Measurements from ENCODE around the gene IRAK2. TPM values are rescaled to one million over a fixed set of nuclear protein-coding genes. Genes with fewer than 3 reads are reported as not detected.

The IRAK2 gene
- total and polyA plus RNA-seq, 12 donors: 2.1 to 8.7 (median 4.9) TPM

DNA sequence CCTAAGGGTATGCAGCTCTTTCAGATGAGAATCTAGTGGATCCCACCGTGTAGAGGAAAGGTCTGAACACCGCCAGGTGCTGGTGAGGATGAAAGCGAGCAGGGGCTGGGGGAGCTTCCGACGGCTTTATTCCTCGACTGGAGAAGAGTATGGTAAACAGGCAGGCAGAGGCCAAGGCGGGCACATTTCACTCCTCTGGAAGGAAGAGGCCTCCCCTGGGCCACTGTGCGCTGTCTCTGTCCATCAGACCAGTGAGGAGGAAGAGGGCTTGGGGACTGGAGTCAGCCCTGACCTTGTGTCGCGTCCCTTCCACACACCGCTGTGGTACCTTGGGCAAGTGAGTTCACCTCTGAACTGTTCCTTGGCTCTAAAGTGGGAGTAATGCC, 123.8 kb downstream of the IRAK2 start:
- H3K27ac ChIP-seq: no peak overlapping the region
- 83 to 96% (median 86%) methylated on average over 3 to 11 of the region's 11 CpGs for WGBS, 4 donors
- peaks cover 0 to 25% of the 10 kb centered on the region in 2 donors for H3K36me3 ChIP-seq (replicated peaks in 1 of 2)
- no peak for DNase-seq
- peaks cover 0 to 4% of the 10 kb centered on the region in 2 donors for H3K4me1 ChIP-seq (replicated peaks in 1 of 2)
- no peaks in the 10 kb centered on the region for H3K9me3 ChIP-seq (replicated peaks in 1 of 3)
- TF ChIP-seq, protein P1, sequence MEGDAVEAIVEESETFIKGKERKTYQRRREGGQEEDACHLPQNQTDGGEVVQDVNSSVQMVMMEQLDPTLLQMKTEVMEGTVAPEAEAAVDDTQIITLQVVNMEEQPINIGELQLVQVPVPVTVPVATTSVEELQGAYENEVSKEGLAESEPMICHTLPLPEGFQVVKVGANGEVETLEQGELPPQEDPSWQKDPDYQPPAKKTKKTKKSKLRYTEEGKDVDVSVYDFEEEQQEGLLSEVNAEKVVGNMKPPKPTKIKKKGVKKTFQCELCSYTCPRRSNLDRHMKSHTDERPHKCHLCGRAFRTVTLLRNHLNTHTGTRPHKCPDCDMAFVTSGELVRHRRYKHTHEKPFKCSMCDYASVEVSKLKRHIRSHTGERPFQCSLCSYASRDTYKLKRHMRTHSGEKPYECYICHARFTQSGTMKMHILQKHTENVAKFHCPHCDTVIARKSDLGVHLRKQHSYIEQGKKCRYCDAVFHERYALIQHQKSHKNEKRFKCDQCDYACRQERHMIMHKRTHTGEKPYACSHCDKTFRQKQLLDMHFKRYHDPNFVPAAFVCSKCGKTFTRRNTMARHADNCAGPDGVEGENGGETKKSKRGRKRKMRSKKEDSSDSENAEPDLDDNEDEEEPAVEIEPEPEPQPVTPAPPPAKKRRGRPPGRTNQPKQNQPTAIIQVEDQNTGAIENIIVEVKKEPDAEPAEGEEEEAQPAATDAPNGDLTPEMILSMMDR (IDR thresholded peaks at IDR 0.05): no peak
- TF ChIP-seq POLR2A (IDR thresholded peaks at IDR 0.05): no peak
- no peak overlapping the region for H3K4me3 ChIP-seq
- no peaks in the 10 kb centered on the region for H3K27me3 ChIP-seq
- intact Hi-C loops (cut with DNase I): no loop called here

DNA sequence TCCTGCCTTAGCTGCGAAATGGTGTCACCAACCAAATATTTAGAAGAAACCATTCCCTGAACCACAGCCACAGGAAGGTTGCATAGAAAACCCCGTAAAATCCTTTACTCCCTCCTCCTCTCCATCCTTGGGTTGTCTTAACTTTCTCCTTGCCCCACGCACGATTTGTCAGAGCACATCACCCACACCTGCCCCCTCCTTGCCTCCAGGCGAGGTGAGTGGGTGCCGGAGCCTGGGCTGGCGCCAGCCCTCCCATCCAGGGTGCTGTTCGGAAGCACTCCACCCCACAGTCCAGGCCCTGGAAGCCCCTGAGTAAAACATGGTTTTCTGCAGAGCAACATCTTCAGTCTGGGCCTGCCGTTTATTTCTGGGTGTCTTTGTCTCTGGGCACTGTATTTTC, 124.4 kb downstream of the IRAK2 start:
- TF ChIP-seq, protein P1 (IDR thresholded peaks at IDR 0.05): no peak
- no peak for TF ChIP-seq POLR2A (IDR thresholded peaks at IDR 0.05)
- intact Hi-C loops (cut with DNase I): no loop called here

DNA sequence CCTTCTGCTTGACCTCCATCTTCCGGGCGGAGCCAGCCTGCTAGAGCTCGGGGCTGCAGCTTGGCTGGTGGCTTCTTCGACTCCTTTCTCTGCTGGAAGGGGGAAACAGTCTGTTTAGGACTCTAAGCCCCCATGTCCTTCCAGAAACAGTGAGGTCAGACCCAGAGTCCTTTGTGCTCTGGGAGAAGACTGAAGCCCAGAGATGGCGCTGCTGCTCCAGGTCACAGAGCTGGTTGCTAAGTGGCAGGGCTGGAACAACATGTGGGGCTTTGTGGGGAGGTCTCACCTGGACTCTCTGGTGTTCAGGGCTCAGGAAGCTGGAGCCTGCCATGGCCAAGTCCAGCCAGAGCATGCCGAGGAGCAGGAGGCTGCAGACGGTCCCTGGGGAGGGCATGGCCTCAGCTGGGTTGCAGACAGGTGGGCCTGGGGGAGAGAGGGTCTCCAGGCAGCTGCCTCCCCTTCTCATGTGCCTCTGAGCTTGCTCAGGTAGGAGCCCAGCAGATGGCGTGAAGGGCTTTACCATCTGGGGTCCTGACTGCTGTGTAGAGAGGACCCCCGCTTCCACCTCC, 125.2 kb downstream of the IRAK2 start:
- TF ChIP-seq, protein P1 (IDR thresholded peaks at IDR 0.05): no peak
- no peak for TF ChIP-seq POLR2A (IDR thresholded peaks at IDR 0.05)
- H3K4me1 ChIP-seq (replicated peaks in 1 of 2): peaks cover 0 to 4% of the 10 kb centered on the region in 2 donors
- peaks cover 0 to 22% of the 10 kb centered on the region in 2 donors for H3K36me3 ChIP-seq (replicated peaks in 1 of 2)
- H3K27me3 ChIP-seq: no peaks in the 10 kb centered on the region
- H3K9me3 ChIP-seq (replicated peaks in 1 of 3): no peaks in the 10 kb centered on the region
- no peak overlapping the region for H3K4me3 ChIP-seq
- 88 to 93% (median 91%) methylated on average over 5 to 9 of the region's 9 CpGs for WGBS, 4 donors
- H3K27ac ChIP-seq: no peak overlapping the region
- no peak for DNase-seq
- intact Hi-C loops (cut with DNase I): no loop called here

More for the DNA sequence above, 124.4 kb downstream of the IRAK2 start:
- 86 to 92% (median 89%) methylated on average over 7 to 9 of the region's 9 CpGs for WGBS, 4 donors
- no peak overlapping the region for H3K4me3 ChIP-seq
- peaks cover 0 to 4% of the 10 kb centered on the region in 2 donors for H3K4me1 ChIP-seq (replicated peaks in 1 of 2)
- no peaks in the 10 kb centered on the region for H3K27me3 ChIP-seq
- no peak for DNase-seq
- H3K27ac ChIP-seq: no peak overlapping the region
- no peaks in the 10 kb centered on the region for H3K9me3 ChIP-seq (replicated peaks in 1 of 3)
- H3K36me3 ChIP-seq (replicated peaks in 1 of 2): peaks cover 0 to 22% of the 10 kb centered on the region in 2 donors

DNA sequence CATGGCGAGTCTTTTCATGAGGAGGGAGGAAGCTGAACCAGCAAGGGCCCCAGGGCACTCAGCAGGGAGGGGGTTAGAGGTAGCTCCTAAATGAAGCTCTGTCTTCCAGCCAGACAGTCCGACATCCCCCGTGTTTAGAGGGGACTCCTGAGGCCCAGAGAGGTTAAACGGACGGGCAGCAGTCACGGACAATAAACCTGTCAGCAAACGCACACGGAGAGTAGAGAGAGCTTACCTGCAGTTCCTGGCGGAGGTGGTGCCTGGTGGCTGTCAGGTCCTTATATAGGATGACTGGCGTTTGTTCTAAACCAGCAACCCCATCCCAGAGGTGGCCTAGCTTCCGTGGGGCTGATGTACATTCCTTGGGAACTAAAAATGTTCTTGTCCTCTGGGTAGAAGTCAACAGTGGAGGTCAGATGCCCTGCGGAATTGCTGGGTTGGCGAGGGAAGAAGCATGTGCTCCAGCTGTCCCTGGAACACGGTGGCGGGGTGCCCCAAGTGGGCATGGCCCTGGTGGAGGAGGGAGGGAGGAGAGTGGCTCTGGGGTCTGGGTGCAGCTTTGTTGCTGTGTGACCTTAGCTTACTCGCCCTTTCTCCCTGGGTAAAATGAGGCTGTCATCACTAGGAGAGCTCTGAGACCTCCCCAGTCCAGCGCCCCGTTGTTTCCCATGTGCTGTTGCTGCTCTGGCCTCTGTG, 125.9 kb downstream of the IRAK2 start:
- no peak for TF ChIP-seq POLR2A (IDR thresholded peaks at IDR 0.05)
- TF ChIP-seq, protein P1 (IDR thresholded peaks at IDR 0.05): no peak
- peaks cover 0 to 17% of the 10 kb centered on the region in 2 donors for H3K36me3 ChIP-seq (replicated peaks in 1 of 2)
- intact Hi-C loops (cut with DNase I): no loop called here
- no peak overlapping the region for H3K27ac ChIP-seq
- peaks cover 0 to 4% of the 10 kb centered on the region in 2 donors for H3K4me1 ChIP-seq (replicated peaks in 1 of 2)
- no peaks in the 10 kb centered on the region for H3K9me3 ChIP-seq (replicated peaks in 1 of 3)
- no peak for DNase-seq
- no peaks in the 10 kb centered on the region for H3K27me3 ChIP-seq
- 82 to 88% (median 84%) methylated on average over 8 to 18 of the region's 18 CpGs for WGBS, 4 donors
- H3K4me3 ChIP-seq: no peak overlapping the region
